ENCODE data around the gene LIME1. TPM values are rescaled to one million over a fixed set of nuclear protein-coding genes. Genes with fewer than 3 reads are reported as not detected.

LIME1 gene
- 10 to 100 TPM in 1 of 2 experiments, 1 to 10 TPM in 1; 7.3 to 10.2 TPM for total RNA-seq

- ChIA-PET POLR2A (interaction anchor here (0.5 to 1.7 kb wide), 5 partner anchors 8 to 129 kb away, joined by 3 to 10 read pairs (median 3); partner anchors contain the start of genes ARFRP1, TPD52L2 and ZGPAT), CTCF (interaction anchor here (0.6 to 1.4 kb wide), 7 partner anchors 11 to 109 kb away, joined by 3 to 14 read pairs (median 3); partner anchors contain the start of genes ARFRP1, GMEB2, RTEL1 and ZGPAT)
- Mint-ChIP-seq H3K4me3 (peak within 1 kb of the TSS; percentile 54), H3K36me3 (ENCODE audit: low read depth) (peaks cover 11% of the 10 kb centered on the region), H3K27ac (peak within 1 kb of the TSS; percentile 34), H3K9me3 (ENCODE audit: low read depth) (no peaks in the 10 kb centered on the region), H3K4me1 (peaks cover 21% of the 10 kb centered on the region), H3K27me3 (no peaks in the 10 kb centered on the region)
- intact Hi-C loops (cut with DNase I, micrococcal nuclease): loop anchor here (5.0 to 10.0 kb wide), 5 partner anchors 39 to 301 kb away; partner anchors contain the start of genes C20orf204 (in 1 of the 2), SAMD10 (in 1 of the 2) and TNFRSF6B (in 1 of the 2)
- ATAC-seq (peak; percentile 37), DNase-seq (peak; percentile 79)
These were observed at the start of gene LIME1 for GRCh38 chr20:63735859-63736718. LIME1 (plus strand) TSS chr20:63736664; CDS start chr20:63737550, 886 bp downstream.

- peaks cover 11% of the 10 kb centered on the region for H3K36me3 Mint-ChIP-seq (ENCODE audit: low read depth)
- ChIA-PET POLR2A (interaction anchor here (0.6 kb wide), 1 partner anchor 10 kb away, joined by 3 read pairs; no protein-coding TSS in a partner anchor), CTCF (interaction anchor here (1.1 kb wide), 1 partner anchor 20 kb away, joined by 3 read pairs; the partner anchor contains the start of genes ARFRP1 and ZGPAT)
- DNase-seq (peak; percentile 9), ATAC-seq (no peak)
- H3K9me3 Mint-ChIP-seq (ENCODE audit: low read depth): no peaks in the 10 kb centered on the region
- H3K4me3 Mint-ChIP-seq: no peak overlapping the region
- peaks cover 17% of the 10 kb centered on the region for H3K4me1 Mint-ChIP-seq
- no peaks in the 10 kb centered on the region for H3K27me3 Mint-ChIP-seq
- H3K27ac Mint-ChIP-seq: no peak overlapping the region
- intact Hi-C loops (cut with DNase I, micrococcal nuclease): no loop called here
These were observed 48.9 kb upstream of the LIME1 start for GRCh38 chr20:63687419-63688178.

- H3K4me1 Mint-ChIP-seq: peaks cover 16% of the 10 kb centered on the region
- no peak overlapping the region for H3K27ac Mint-ChIP-seq
- CTCF ChIA-PET: no interaction called here
- no peaks in the 10 kb centered on the region for H3K9me3 Mint-ChIP-seq (ENCODE audit: low read depth)
- no peak overlapping the region for H3K4me3 Mint-ChIP-seq
- H3K27me3 Mint-ChIP-seq: no peaks in the 10 kb centered on the region
- intact Hi-C loops (cut with DNase I, micrococcal nuclease): no loop called here
- H3K36me3 Mint-ChIP-seq (ENCODE audit: low read depth): peaks cover 12% of the 10 kb centered on the region
- ATAC-seq (no peak), DNase-seq (peak; percentile 6)
- POLR2A ChIA-PET: interaction anchor here (0.6 kb wide), 1 partner anchor 192 kb away, joined by 3 read pairs; no protein-coding TSS in a partner anchor
These were observed 48.0 kb upstream of the LIME1 start for GRCh38 chr20:63688228-63689045.

GRCh38 chr20:63689046-63690002 is 47.1 kb upstream of the LIME1 start:
- ChIA-PET CTCF (no interaction called here), POLR2A (interaction anchor here (0.6 kb wide), 1 partner anchor 193 kb away, joined by 3 read pairs; no protein-coding TSS in a partner anchor)
- Mint-ChIP-seq H3K9me3 (ENCODE audit: low read depth) (no peaks in the 10 kb centered on the region), H3K36me3 (ENCODE audit: low read depth) (peaks cover 15% of the 10 kb centered on the region), H3K4me3 (no peak overlapping the region), H3K4me1 (peaks cover 17% of the 10 kb centered on the region), H3K27ac (no peak overlapping the region), H3K27me3 (no peaks in the 10 kb centered on the region)
- DNase-seq (peak; percentile 6), ATAC-seq (no peak)
- intact Hi-C loops (cut with DNase I, micrococcal nuclease): no loop called here

- DNase-seq (no peak), ATAC-seq (no peak)
- ChIA-PET CTCF (no interaction called here), POLR2A (no interaction called here)
- no peaks in the 10 kb centered on the region for H3K9me3 Mint-ChIP-seq (ENCODE audit: low read depth)
- no peak overlapping the region for H3K27ac Mint-ChIP-seq
- H3K36me3 Mint-ChIP-seq (ENCODE audit: low read depth): peaks cover 15% of the 10 kb centered on the region
- intact Hi-C loops (cut with DNase I, micrococcal nuclease): no loop called here
- no peaks in the 10 kb centered on the region for H3K27me3 Mint-ChIP-seq
- no peak overlapping the region for H3K4me3 Mint-ChIP-seq
- H3K4me1 Mint-ChIP-seq: peaks cover 15% of the 10 kb centered on the region
These were observed 46.2 kb upstream of the LIME1 start for GRCh38 chr20:63690003-63690897.

GRCh38 chr20:63690898-63691710 is 45.4 kb upstream of the LIME1 start:
- no peak overlapping the region for H3K27ac Mint-ChIP-seq
- peaks cover 15% of the 10 kb centered on the region for H3K36me3 Mint-ChIP-seq (ENCODE audit: low read depth)
- H3K9me3 Mint-ChIP-seq (ENCODE audit: low read depth): no peaks in the 10 kb centered on the region
- CTCF ChIA-PET: no interaction called here
- no peak overlapping the region for H3K4me3 Mint-ChIP-seq
- intact Hi-C loops (cut with DNase I, micrococcal nuclease): no loop called here
- DNase-seq (peak; percentile 12), ATAC-seq (no peak)
- POLR2A ChIA-PET: no interaction called here
- H3K4me1 Mint-ChIP-seq: peaks cover 16% of the 10 kb centered on the region
- no peaks in the 10 kb centered on the region for H3K27me3 Mint-ChIP-seq

- Mint-ChIP-seq H3K9me3 (ENCODE audit: low read depth) (no peaks in the 10 kb centered on the region), H3K4me3 (no peak overlapping the region), H3K36me3 (ENCODE audit: low read depth) (peaks cover 15% of the 10 kb centered on the region), H3K4me1 (peaks cover 11% of the 10 kb centered on the region), H3K27ac (no peak overlapping the region), H3K27me3 (no peaks in the 10 kb centered on the region)
- ChIA-PET CTCF (no interaction called here), POLR2A (no interaction called here)
- ATAC-seq (no peak), DNase-seq (no peak)
- intact Hi-C loops (cut with DNase I, micrococcal nuclease): no loop called here
These were observed 44.6 kb upstream of the LIME1 start for GRCh38 chr20:63691711-63692435.

- ATAC-seq: no peak
- H3K9me3 Mint-ChIP-seq (ENCODE audit: low read depth): no peaks in the 10 kb centered on the region
- peaks cover 15% of the 10 kb centered on the region for H3K36me3 Mint-ChIP-seq (ENCODE audit: low read depth)
These were observed 43.9 kb upstream of the LIME1 start for GRCh38 chr20:63692436-63693082.

More at GRCh38 chr20:63692436-63693082, 43.9 kb upstream of the LIME1 start:
- CTCF ChIA-PET: no interaction called here
- Mint-ChIP-seq H3K27ac (no peak overlapping the region), H3K4me3 (no peak overlapping the region), H3K4me1 (peaks cover 10% of the 10 kb centered on the region), H3K27me3 (no peaks in the 10 kb centered on the region)
- peak; percentile 6 for DNase-seq
- intact Hi-C loops (cut with DNase I, micrococcal nuclease): no loop called here
- POLR2A ChIA-PET: no interaction called here
